Measurements from ENCODE around the gene PEX11B. TPM values are rescaled to one million over a fixed set of nuclear protein-coding genes. Genes with fewer than 3 reads are reported as not detected.

PEX11B gene
- total and polyA plus RNA-seq, 2 donors (not counting 3 experiments of a cell fraction or from before 2014, with no cell fraction given) = 30.5 to 42.5 TPM

DNA sequence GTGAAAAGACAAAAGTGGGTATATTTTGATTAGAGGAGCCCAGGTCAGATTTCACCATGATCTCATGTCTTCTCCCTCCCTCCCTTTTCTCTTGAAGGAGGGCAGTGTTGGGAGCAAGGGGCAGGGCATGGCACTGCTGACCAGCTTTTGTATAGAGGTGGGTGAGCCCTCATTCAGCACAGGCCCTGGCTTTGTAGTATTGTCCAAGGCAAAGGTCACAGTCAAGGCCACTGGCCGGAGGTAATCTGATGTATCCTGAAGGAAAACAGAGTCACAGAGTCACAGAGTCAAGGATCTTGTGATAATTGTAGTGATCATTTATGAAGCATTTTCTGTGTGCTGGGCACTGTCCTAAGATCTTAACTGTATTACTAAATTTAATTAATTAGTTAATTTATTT lies 20.5 kb downstream of the PEX11B start:
- Histone ChIP-seq H3K4me1 (ENCODE audit: control insufficient read depth, extremely low read depth, insufficient read depth, low read length) (peaks cover 8% of the 10 kb centered on the region), H3K9me3 (replicated peaks; ENCODE audit: control insufficient read depth, insufficient read depth, low read length) (no peaks in the 10 kb centered on the region), H3K4me3 (replicated peaks in 1 of 3; ENCODE audit: insufficient read depth in 1 of 3, low read depth in 1 of 3, low read length in 3 of 3) (no peak overlapping the region), H3K4me2 (ENCODE audit: insufficient read depth, low read length) (no peak overlapping the region), H3K27me3 (ENCODE audit: control insufficient read depth in 2 of 2, insufficient read depth in 2 of 2, low read length in 2 of 2) (no peaks in the 10 kb centered on the region), H4K20me1 (replicated peaks; ENCODE audit: control insufficient read depth, extremely low read depth, insufficient read depth, low read length) (no peaks in the 10 kb centered on the region), H3K36me3 (ENCODE audit: control insufficient read depth in 2 of 2, extremely low read depth in 1 of 2, insufficient read depth in 2 of 2, low read length in 2 of 2) (peaks cover 4 to 6% of the 10 kb centered on the region in 2 experiments), H3K9ac (replicated peaks; ENCODE audit: extremely low read depth, insufficient read depth, low read length) (no peak overlapping the region), H3K27ac (ENCODE audit: insufficient read depth, low read depth, low read length) (no peak overlapping the region), H3K9me1 (replicated peaks; ENCODE audit: control insufficient read depth, extremely low read depth, insufficient read depth, low read length) (no peaks in the 10 kb centered on the region), H2AFZ (ENCODE audit: low read depth, low read length) (no peak overlapping the region), H3K79me2 (ENCODE audit: control insufficient read depth, insufficient read depth, low read length) (no peaks in the 10 kb centered on the region)
- DNase-seq (ENCODE audit: low read depth, low spot score) (no peak), FAIRE-seq (no peak)
- TF ChIP-seq FOS (IDR thresholded peaks at IDR 0.05; ENCODE audit: borderline replicate concordance, insufficient read depth, low read length) (no peak), GATA2 (IDR thresholded peaks at IDR 0.05; ENCODE audit: insufficient read depth, insufficient read length, low read depth, low read length) (no peak), EZH2 (IDR thresholded peaks at IDR 0.05; ENCODE audit: borderline replicate concordance, low read depth, low read length, severe bottlenecking) (no peak), POLR2A (IDR thresholded peaks at IDR 0.05; ENCODE audit: low read depth, low read length) (no peak)
- TF ChIP-seq, protein P1, sequence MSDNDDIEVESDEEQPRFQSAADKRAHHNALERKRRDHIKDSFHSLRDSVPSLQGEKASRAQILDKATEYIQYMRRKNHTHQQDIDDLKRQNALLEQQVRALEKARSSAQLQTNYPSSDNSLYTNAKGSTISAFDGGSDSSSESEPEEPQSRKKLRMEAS (IDR thresholded peaks at IDR 0.05; ENCODE audit: insufficient read depth, insufficient read length) = no peak
- TF ChIP-seq, protein P2, sequence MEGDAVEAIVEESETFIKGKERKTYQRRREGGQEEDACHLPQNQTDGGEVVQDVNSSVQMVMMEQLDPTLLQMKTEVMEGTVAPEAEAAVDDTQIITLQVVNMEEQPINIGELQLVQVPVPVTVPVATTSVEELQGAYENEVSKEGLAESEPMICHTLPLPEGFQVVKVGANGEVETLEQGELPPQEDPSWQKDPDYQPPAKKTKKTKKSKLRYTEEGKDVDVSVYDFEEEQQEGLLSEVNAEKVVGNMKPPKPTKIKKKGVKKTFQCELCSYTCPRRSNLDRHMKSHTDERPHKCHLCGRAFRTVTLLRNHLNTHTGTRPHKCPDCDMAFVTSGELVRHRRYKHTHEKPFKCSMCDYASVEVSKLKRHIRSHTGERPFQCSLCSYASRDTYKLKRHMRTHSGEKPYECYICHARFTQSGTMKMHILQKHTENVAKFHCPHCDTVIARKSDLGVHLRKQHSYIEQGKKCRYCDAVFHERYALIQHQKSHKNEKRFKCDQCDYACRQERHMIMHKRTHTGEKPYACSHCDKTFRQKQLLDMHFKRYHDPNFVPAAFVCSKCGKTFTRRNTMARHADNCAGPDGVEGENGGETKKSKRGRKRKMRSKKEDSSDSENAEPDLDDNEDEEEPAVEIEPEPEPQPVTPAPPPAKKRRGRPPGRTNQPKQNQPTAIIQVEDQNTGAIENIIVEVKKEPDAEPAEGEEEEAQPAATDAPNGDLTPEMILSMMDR (IDR thresholded peaks at IDR 0.05; ENCODE audit: extremely low read depth in 1 of 2, insufficient read depth in 1 of 2, low read depth in 1 of 2, low read length in 2 of 2) = no peak
- intact Hi-C loops (cut with micrococcal nuclease) (no loop called here), dilution Hi-C loops (cut with MboI; ENCODE audit: extremely low pct_ligation_motif_present, low sequenced_read_pairs) (no loop called here)
- BruUV-seq (replicated peaks) = no TSS peak
- ChIA-PET POLR2A (no interaction called here), CTCF (no interaction called here)

Data from endothelial cell of umbilical vein (primary cell).